HT-29 (cell line): Measurements from ENCODE around the gene PRDX2. TPM values are rescaled to one million over a fixed set of nuclear protein-coding genes. Genes with fewer than 3 reads are reported as not detected.

Experiments used
- DNase-seq: peaks from one replicate; pipeline ENCODE4 v3.0.0-alpha.2; 2015; ENCODE audit warnings: low spot score
- total RNA-seq: library from RNA; depleted of rRNA; stranded (reverse); fragments of >200 nt; shearing (Covaris generic); gene quantifications from 2 replicates; pipeline ENCODE4 v1.2.3, GENCODE V29; 2014

Gene PRDX2
- total RNA-seq, 1 experiment from 2014 or later, result 396 TPM

GRCh38 chr19:12792051-12792852, 9.3 kb downstream of the PRDX2 start:
- peak; percentile 55 for DNase-seq

DNA sequence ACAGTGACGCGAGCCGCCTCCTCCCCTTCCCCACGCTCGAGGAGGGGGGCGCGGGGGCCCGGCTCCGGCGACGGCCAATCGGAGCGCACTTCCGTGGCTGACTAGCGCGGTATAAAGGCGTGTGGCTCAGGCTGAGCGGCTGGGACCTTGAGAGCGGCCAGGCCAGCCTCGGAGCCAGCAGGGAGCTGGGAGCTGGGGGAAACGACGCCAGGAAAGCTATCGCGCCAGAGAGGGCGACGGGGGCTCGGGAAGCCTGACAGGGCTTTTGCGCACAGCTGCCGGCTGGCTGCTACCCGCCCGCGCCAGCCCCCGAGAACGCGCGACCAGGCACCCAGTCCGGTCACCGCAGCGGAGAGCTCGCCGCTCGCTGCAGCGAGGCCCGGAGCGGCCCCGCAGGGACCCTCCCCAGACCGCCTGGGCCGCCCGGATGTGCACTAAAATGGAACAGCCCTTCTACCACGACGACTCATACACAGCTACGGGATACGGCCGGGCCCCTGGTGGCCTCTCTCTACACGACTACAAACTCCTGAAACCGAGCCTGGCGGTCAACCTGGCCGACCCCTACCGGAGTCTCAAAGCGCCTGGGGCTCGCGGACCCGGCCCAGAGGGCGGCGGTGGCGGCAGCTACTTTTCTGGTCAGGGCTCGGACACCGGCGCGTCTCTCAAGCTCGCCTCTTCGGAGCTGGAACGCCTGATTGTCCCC, 10.1 kb downstream of the PRDX2 start, which contains the start of gene JUNB:
Gene JUNB, plus strand, starts transcription at position 142 of the 706 bp plus-strand sequence. Its CDS starts 286 bp downstream, at position 428.
- DNase-seq, result peak; percentile 92

GRCh38 chr19:12790628-12791344, 10.8 kb downstream of the PRDX2 start:
- no peak for DNase-seq

DNA sequence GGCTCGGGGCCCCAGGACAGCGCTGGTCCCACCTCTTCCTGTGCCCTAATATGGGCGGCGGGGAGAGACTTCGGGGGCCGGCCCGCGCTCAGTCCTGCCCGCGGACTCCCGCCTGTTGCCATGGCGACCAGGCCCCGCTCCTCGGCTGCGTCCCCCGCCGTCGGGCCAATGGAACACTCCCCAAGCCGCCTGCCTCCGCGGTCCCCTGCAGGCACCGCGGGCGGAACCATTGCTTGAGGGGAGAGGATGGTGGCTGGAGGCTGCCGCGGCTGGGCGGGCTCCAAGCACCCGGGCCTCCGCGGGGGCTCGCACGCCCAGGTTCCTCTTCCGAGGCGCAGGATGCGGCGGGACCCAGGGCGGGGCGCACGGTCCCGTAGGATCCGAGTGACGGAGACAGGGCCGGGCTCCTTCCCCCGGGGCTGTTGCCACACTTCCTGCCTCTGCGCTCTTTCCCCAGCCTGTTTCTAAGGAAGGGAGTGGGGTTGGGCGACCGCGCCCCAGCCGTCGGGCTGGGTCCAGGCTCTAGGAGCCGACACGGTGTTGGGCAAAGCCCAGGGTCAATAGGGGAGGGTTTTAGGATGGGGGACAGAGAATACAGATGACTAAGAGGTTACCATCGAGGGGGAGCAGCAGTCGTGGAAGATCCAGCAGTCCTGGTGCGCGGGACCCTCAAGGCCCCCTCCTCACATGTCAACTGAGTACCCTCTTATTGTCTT, 11.5 kb downstream of the PRDX2 start:
- DNase-seq, result peak; percentile 90

- DNase-seq, result peak; percentile 52
These were observed 12.3 kb downstream of the PRDX2 start for GRCh38 chr19:12789098-12789903.

GRCh38 chr19:12788682-12789097, 12.9 kb downstream of the PRDX2 start:
- DNase-seq, result peak; percentile 75

DNA sequence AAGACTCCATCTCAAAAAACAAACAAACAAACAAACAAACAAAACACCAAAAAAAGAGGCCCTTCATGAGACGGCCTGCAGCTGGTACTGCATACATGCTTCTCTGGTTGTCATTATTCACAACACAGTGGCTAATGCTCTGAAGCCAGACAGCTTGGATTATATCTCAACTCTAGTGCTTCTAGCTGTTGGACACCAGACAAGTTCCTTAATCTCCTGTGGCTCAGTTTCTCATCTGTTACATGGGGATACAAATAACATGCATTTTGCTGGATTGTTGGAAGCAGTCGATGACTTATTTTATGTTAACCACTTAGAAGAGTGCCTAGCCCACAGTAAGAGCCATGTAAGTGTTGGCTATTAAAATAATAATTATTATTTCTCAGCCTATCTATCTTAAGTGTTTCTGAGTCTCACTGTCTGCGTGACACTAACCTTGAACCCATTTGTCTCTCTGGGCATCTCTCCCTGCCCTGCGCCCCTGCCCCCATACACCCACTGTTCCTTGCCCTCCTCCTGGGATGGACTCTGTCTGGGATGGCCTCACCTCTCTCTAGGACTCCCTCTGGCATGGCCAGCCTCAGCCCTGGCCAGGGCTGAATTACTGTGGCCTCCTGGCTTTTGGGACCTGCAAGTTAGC, 13.4 kb downstream of the PRDX2 start:
- DNase-seq, result no peak

DNA sequence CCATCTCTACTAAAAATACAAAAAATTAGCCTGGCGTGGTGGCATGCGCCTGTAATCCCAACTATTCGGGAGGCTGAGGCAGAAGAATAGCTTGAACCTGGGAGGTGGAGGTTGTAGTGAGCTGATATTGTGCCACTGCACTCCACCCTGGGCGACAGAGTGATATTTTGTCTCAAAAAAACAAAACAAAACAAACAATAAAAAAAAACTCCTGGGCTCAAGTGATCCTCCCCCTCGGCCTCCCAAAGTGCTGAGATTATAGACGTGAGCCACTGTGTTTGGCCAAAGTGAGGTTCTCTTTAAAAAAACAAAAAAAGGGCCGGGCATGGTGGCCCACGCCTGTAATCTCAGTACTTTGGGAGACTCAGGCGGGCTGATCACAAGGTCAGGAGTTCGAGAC, 14.1 kb downstream of the PRDX2 start:
- DNase-seq, result no peak

- DNase-seq, result no peak
These were observed 14.6 kb downstream of the PRDX2 start for GRCh38 chr19:12786952-12787351.

DNA sequence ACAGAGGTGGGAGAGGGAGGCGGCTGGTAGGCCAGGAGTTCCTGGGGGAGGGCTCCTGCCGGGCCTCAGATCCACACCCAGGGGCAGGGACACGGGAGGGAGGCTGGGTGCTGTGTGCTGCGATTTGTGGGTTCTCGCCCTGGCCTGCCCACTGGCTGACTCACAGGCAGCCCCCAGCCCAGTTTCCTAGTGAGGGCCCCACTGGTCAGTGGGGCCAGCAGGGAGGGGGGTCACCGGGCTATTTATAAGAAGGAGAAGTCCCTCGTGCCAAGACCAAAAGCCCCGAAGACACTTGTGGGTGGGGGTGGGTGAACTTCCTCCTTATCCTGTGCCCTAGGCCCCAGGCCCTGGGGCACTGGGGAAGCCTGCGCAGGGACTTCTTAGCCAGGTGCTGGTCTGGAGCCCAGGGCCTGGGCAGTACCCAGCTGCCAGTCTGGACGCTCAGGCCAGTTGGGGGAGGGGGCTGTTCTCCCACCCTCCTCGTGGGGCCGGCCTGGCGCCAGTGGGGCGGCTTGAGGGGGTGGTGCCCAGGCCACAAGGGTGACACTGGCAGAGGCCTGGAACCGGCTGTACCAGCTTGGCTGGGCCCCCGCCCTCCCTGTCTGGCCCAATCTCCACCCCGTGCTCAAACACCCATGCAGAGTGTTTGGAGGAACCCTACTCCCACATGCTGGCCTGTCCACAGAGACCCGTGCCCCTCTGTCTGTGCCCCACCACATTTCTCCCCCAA, 15.3 kb downstream of the PRDX2 start:
- peak; percentile 69 for DNase-seq

- DNase-seq, result no peak
These were observed 16.1 kb downstream of the PRDX2 start for GRCh38 chr19:12785431-12786031.

- DNase-seq, result no peak
These were observed 16.6 kb downstream of the PRDX2 start for GRCh38 chr19:12784871-12785430.

DNA sequence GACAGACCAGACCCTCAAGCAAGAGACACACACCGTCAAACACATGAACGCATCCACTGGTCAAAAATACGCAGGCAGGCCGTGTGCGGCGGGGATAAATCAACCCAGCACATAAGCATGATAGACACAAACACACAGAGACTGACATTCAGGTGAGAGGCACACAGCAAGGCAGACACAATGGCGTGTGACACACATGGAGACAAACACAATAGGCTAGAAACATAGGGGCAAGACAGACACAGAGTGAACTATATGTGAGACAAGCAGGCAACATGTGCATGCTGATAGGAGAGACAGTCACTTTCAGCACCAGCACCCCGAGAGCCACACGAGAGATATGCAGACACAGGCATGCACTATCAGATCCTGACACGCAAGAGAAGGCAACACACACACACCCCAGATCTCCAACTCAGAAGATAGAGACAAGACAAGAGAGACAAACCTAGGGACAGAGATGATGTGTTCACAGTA, 17.2 kb downstream of the PRDX2 start:
- DNase-seq, result peak; percentile 43

GRCh38 chr19:12783849-12784393, 17.7 kb downstream of the PRDX2 start:
- DNase-seq, result peak; percentile 58

DNA sequence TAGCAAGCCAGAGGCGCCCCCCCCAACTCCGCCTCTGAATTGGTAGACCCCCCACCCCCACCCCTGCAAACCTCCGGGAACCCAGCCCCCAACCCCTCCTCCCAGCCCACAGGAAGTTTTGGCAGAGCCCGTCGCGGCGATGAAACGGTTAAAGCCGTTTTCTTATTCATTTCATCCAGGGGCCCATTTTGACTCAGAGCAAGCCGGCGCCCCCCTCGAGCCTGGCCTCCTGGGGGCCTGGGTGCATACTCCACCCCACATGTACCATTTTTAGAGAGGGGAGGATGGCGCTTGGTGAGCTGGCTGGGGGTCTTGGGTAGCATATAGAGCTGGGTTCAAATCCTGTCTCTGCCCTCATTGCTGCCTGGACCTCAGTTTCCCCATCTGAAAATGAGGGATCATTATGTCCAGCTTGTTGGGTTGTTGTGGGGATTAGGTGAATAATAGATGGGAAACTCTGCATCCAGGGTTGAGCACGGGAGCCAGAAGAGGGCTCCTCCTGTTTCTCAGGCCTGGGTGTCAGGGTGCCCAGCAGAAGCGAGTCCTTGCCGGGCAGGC, 18.2 kb downstream of the PRDX2 start:
- DNase-seq, result no peak

DNA sequence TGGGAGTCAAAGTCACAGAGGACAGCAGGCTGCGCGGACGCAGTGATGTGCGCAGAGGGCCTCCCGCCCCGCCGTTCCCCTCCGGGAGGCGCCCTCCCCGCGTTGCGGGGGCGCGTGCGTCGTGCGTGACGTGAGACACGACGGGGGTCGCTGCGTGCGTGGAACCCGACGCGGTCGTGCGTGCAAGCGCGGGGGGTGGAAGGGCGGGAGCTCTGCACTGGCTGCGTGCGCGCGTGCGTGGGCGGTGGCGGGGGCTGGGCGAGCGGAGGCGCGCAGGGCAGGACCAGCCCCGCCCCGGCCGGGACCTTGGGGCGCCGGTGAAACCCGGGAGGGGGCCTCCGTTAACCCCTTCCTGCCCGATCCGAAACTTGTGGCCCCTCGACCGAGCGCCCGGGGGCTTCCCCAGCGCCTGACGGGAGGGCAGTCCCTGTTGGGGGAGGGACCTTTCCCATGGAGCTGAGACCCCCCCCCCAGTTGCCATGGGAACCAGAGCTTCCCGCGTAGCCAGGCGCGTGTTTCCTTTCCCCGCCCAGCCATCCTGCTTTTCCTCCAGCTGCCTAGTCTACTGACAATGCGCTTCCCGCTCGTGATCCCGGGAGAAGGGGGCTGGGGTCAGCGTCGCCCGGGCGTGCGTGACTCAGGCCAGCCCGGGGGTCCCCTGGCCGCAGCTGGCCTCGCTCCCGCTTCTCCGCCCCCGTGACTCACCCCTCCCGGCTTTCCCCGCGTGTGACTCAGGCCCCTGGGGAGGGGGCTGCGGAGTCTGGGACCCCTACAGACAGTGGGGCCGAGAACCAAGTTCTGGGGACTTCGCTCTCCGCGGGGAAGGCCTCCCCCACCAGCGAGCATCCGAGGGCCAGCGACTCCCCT, 18.9 kb downstream of the PRDX2 start:
- DNase-seq, result peak; percentile 60

GRCh38 chr19:12782174-12782423, 19.5 kb downstream of the PRDX2 start:
- DNase-seq, result peak; percentile 36
